Measurements from ENCODE around the gene ANTKMT.
"Not testable (repeated sequence)": the region's sequence is repeated elsewhere in the genome, so short reads cannot be mapped to it uniquely, and the experiment has no call there.

Gene ANTKMT

GRCh38 chr16:746637-747036 is 25.7 kb downstream of the ANTKMT start:
- no peak for DNase-seq

GRCh38 chr16:747978-748746 is 27.2 kb downstream of the ANTKMT start:
- no peak for DNase-seq

GRCh38 chr16:749010-749409 is 28.1 kb downstream of the ANTKMT start:
- no peak for DNase-seq

- no peak for DNase-seq
Observed at GRCh38 chr16:750485-750884, 29.5 kb downstream of the ANTKMT start.

- no peak for DNase-seq
Observed at GRCh38 chr16:751152-752006, 30.4 kb downstream of the ANTKMT start.

- no peak for DNase-seq
Observed at GRCh38 chr16:752007-752312, 31.0 kb downstream of the ANTKMT start.

- DNase-seq, result not testable (repeated sequence)
Observed at GRCh38 chr16:754121-754607, 33.2 kb downstream of the ANTKMT start.

GRCh38 chr16:754656-755055 is 33.7 kb downstream of the ANTKMT start:
- DNase-seq, result no peak

- no peak for DNase-seq
Observed at GRCh38 chr16:756428-756827, 35.5 kb downstream of the ANTKMT start.

- DNase-seq, result no peak
Observed at GRCh38 chr16:759110-759910, 38.4 kb downstream of the ANTKMT start.

GRCh38 chr16:760065-760464 is 39.1 kb downstream of the ANTKMT start:
- DNase-seq, result no peak

GRCh38 chr16:760545-761343 is 39.8 kb downstream of the ANTKMT start, which contains the start of gene MSLN:
MSLN (plus strand) TSS chr16:760734; CDS start chr16:762681, 1,947 bp downstream.
- DNase-seq, result no peak

GRCh38 chr16:761625-762513 is 40.9 kb downstream of the ANTKMT start:
- no peak for DNase-seq

GRCh38 chr16:762595-763268 is 41.8 kb downstream of the ANTKMT start:
- DNase-seq, result no peak

- DNase-seq, result no peak
Observed at GRCh38 chr16:763369-764183, 42.6 kb downstream of the ANTKMT start.

GRCh38 chr16:764184-764750 is 43.3 kb downstream of the ANTKMT start:
- no peak for DNase-seq

- no peak for DNase-seq
Observed at GRCh38 chr16:764848-765487, 44.0 kb downstream of the ANTKMT start.

GRCh38 chr16:765488-765865 is 44.5 kb downstream of the ANTKMT start:
- DNase-seq, result no peak
